GM10248 (cell line): ENCODE measurements around the gene MLIP.

ENCODE experiments used
- CTCF ChIA-PET: fragments of 300-600 bp; sonication (Branson Sonifier 250); formaldehyde crosslinking; extraction: SDS; loops from one replicate; lab custom pipeline; 2021; ENCODE audit warnings: antibody characterized with exemption; lab: Yijun Ruan, JAX
- POLR2A ChIA-PET: fragments of 350-650 bp; sonication (Branson Sonifier 250); formaldehyde crosslinking; extraction: SDS; loops from one replicate; lab custom pipeline; 2020; ENCODE audit warnings: antibody characterized with exemption; lab: Yijun Ruan, JAX
- DNase-seq: peaks from one replicate; pipeline ENCODE4 v3.0.0; 2012; ENCODE audit errors: extremely low spot score
- TF ChIP-seq, protein P1 (sequence below): IDR thresholded peaks from 2 replicates; pipeline ENCODE4 v1.5.1; 2012; ENCODE audit warnings: mild to moderate bottlenecking, low read depth; ENCODE audit errors: extremely low read depth, missing control alignments, control extremely low read depth

The MLIP gene

DNA sequence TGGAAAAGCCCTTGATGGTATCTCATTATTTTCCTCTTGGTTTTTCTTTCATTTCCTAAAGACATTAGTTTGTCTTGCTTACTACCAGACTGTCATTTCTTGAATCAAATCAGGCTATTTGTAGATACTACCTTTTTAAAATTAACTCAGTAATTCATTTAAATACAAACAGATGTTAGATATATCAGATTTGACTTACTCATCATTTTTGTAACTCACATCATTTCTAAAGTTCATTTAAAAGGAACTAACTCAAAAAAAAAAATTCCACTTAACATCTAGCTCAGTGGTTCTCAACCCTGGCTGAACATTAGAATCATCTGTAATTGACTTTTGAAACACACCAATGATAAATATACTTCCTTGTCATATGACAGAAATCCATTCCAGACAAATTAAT lies 148.8 kb downstream of the MLIP start:
- POLR2A ChIA-PET = no interaction called here
- CTCF ChIA-PET = no interaction called here

DNA sequence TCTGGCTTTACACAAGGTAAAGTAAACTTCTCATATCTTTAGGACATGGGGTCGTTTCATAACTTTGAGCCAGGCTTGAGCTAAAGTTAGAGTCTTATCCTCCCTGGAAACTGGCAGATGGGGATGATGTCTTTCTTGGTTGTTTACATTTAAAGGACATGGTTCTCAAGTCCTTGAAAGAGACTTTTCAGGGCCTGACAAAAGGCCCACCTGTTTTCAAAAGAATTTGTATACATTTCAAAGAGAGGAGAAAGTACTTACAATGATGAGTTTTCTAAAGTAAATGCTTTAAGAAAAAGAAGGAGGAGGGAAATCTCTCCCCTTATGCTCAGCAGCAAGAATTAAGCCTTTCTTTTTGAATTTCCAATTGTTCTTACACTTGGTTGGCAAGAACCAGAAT lies 151.3 kb downstream of the MLIP start:
- TF ChIP-seq, protein P1, sequence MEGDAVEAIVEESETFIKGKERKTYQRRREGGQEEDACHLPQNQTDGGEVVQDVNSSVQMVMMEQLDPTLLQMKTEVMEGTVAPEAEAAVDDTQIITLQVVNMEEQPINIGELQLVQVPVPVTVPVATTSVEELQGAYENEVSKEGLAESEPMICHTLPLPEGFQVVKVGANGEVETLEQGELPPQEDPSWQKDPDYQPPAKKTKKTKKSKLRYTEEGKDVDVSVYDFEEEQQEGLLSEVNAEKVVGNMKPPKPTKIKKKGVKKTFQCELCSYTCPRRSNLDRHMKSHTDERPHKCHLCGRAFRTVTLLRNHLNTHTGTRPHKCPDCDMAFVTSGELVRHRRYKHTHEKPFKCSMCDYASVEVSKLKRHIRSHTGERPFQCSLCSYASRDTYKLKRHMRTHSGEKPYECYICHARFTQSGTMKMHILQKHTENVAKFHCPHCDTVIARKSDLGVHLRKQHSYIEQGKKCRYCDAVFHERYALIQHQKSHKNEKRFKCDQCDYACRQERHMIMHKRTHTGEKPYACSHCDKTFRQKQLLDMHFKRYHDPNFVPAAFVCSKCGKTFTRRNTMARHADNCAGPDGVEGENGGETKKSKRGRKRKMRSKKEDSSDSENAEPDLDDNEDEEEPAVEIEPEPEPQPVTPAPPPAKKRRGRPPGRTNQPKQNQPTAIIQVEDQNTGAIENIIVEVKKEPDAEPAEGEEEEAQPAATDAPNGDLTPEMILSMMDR = no peak
- ChIA-PET POLR2A (no interaction called here), CTCF (no interaction called here)
- no peak for DNase-seq

More for the DNA sequence above, 148.8 kb downstream of the MLIP start:
- TF ChIP-seq, protein P1 = no peak
- no peak for DNase-seq

DNA sequence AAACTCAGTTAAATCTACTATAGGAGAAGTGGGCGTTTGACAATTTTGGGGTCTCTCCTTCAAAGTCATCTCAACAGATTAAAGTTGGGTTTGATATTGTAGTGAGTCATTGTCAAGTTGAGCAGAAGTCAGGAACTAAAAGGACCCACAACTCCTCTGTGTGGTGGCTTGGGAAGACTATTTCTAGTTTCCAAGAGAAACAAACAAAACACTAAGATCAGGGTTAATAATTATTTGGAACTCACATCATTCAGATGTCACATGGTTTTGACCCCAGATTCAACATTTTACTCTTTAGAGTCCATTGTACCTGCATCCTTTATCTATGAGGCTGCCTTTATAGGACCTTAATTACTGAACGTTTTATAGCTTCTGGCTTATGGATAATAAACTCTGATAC lies 151.7 kb downstream of the MLIP start:
- ChIA-PET CTCF (no interaction called here), POLR2A (no interaction called here)
- no peak for DNase-seq
- TF ChIP-seq, protein P1 = no peak

DNA sequence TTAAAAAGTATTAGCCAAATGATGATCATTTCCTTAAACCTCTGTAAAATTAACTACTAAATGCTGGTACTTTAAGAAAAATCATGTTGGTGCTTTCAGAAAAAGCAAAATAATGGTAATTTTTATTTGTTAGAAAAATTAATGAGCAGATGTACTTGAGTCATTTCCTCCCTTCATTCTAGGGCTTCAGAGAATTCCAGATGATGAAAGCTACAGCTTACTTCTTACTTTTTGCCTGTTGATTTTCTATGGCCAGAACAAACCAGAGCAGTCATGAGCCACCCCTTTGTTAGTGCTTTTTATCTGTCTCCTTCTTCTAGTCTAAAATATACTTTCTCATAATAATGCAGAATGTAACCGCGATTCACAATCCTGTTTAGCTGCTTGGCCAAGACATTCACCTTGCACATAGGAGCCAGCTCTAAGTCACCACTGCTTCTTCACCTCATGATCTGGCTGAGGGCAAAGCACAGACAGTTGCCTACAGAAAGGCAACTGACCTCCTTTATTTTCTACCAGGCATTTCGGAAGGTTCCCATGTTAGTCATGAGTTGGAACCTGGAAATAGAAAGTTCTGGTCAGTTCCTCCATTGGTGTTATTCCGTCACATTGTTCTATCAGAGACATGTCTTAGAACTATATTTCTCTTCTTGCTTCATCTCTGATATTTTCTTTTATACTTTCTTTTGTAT lies 153.5 kb downstream of the MLIP start:
- ChIA-PET CTCF (interaction anchor here (1.0 to 1.4 kb wide), 3 partner anchors 8 to 20 kb away, joined by 3 to 5 read pairs (median 4); no protein-coding TSS in a partner anchor), POLR2A (no interaction called here)
- no peak for DNase-seq
- TF ChIP-seq, protein P1 = no peak

DNA sequence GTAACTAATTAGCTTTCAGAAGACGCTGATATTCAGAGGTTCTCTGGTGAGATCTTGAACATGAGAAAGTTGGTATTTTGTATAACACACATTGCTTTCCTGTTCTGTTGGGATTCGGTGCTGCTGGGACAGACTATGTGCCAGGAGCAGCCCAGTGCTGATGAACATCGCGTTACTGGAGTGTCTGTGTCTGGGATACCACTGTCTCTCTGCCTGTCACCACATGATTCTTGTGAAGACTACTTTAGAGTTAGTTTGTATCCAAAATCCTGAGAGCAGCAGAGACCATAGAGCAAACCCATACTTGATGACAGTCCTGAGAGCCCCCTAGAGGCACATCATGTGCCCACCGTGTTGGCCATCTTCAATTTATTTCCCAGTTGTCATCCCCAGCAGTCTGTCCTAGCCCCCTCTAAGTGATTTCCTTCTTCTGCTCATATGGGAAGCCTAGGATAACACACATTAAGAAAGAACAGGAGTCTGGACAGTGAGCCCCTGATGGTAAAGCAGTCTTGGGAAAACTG lies 155.2 kb downstream of the MLIP start:
- DNase-seq = no peak
- CTCF ChIA-PET = interaction anchor here (1.1 to 1.3 kb wide), 2 partner anchors 8 to 21 kb away, joined by 4 to 5 read pairs; no protein-coding TSS in a partner anchor
- POLR2A ChIA-PET = no interaction called here
- TF ChIP-seq, protein P1 = no peak

DNA sequence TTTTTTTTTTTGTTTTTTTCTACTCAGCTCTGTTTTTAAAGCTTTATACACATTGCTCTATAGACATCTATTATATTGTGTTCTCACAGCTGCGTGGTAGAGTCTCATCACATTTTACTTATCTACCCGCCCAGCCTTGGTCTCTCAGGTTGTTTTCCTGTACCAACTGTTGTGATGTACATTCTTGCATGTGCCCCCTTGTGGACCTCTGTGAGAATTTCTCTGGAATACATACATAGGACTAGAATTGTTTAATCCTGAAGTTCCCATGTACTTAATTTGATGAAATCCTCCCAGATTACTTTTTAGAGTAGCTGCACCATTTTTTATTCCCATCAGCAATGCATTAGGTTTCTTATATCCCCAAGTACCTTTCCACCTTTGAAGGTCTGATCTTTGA lies 156.6 kb downstream of the MLIP start:
- CTCF ChIA-PET = interaction anchor here (1.0 to 1.3 kb wide), 3 partner anchors 11 to 281 kb away, joined by 4 to 5 read pairs (median 4); no protein-coding TSS in a partner anchor
- POLR2A ChIA-PET = no interaction called here
- no peak for DNase-seq
- TF ChIP-seq, protein P1 = no peak
